ENCODE measurements around the gene EIF4G1. TPM values are rescaled to one million over a fixed set of nuclear protein-coding genes. Genes with fewer than 3 reads are reported as not detected.

EIF4G1 gene
- total and polyA plus RNA-seq, 2 of the 8 experiments (the other 6 are each of a cell fraction or from before 2014, with no cell fraction given) = 318 to 473 TPM

- TF ChIP-seq TAF7 (optimal IDR thresholded peaks at IDR 0.05; ENCODE audit: borderline replicate concordance, low read depth, low read length) (no peak), EGR1 (IDR thresholded peaks at IDR 0.05; ENCODE audit: borderline replicate concordance, low read depth, low read length) (no peak), TCF12 (IDR thresholded peaks at IDR 0.05; ENCODE audit: low read depth, low read length) (no peak), CBX5 (IDR thresholded peaks at IDR 0.05; ENCODE audit: low read depth, low read length) (no peak), SIX5 (IDR thresholded peaks at IDR 0.05; ENCODE audit: low read depth, low read length) (no peak), EZH2 (IDR thresholded peaks at IDR 0.05; ENCODE audit: low read depth, low read length, severe bottlenecking) (no peak)
Measured at GRCh38 chr3:184352897-184353545, 38.6 kb downstream of the EIF4G1 start (continued).

Measured in H1 (cell line).